ENCODE results near the gene BTRC. TPM values are rescaled to one million over a fixed set of nuclear protein-coding genes. Genes with fewer than 3 reads are reported as not detected.

BTRC gene
- total RNA-seq, 2 donors from 2014 or later: 16.0 to 25.4 TPM

DNA sequence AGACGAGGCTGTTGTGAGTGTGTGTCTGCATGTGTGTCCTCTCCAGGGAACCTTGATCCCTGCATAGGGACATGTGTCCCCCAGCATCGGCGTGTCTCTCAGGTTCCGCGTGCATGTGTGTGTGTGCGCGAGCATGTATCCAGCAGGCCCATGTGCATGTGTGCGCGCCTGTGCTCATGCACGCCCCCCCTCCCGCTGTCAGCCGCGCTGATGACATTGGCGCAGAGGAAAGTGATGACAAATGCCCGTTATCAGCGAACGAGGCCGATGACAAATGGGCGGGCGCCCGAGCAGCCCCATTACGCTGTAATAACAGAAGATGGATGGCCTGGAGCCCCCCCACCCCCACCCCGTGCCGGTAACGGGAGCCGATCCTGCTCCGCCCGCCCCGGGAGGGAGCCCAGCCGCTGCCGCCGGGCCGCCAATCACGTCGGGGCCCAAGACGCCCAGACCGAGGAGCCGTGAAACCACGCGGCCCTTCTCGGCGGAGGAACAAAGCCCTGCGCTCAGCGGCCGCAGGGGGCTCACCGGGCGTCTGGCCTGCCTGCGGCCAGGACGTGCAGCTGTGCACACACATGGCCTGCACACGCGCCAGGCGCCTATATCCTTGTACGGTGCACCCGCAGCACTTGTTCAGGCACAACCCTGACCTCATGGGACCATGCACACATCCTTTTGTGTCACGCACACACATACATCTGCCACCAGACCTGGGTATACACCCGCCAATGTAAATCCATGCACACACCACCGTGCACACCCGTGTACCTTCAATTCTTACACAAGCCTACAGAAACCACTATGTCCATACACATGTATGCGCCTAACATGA is 212.6 kb downstream of the BTRC start:
- no peak for DNase-seq (ENCODE audit: low spot score)
- intact Hi-C loops (cut with DNase I): loop anchor here (10.0 kb wide), 2 partner anchors 102 to 272 kb away; no protein-coding TSS in a partner anchor

DNA sequence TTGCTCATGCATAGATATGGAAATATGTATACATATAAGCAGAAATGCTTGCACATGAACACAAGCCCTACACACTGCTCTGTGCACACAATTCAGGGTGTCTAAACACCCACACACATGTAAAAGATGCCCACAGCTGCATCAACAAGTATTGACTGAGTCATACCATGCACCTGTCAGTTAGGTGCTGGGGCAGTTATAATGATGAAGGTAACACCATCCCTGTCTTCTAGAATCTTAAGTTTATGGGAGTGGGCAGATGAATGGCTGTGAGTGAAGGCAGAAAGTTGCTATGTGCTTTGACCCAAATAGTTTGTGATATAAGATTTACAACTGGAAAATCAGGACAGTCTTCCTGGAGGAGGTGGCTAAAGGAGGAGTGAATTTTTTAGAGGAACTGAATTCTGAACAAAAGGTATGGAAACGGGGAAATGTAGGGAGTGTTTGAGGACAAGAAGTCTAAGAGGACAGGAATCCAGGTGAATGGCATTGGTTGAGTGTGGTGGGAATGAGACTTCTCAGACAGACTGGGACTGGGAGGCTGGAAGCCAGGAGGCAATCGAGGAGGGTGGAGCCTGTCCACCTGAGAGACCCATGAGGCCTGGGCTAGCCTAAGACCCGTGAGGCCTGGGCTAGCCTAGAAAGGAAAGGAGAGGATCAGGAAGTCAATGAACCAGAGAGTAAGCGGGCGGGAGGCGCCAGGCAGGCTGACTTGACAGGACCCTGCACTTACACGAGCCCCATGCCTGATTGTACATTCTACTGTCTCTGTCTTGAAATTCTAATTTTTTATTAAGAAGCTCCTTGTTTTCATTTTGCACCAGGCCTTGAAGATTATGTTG is 213.4 kb downstream of the BTRC start:
- DNase-seq (ENCODE audit: low spot score): no peak
- no peaks in the 10 kb centered on the region for H3K36me3 ChIP-seq
- no peak for TF ChIP-seq POLR2A (IDR thresholded peaks at IDR 0.05)
- TF ChIP-seq, protein P1, sequence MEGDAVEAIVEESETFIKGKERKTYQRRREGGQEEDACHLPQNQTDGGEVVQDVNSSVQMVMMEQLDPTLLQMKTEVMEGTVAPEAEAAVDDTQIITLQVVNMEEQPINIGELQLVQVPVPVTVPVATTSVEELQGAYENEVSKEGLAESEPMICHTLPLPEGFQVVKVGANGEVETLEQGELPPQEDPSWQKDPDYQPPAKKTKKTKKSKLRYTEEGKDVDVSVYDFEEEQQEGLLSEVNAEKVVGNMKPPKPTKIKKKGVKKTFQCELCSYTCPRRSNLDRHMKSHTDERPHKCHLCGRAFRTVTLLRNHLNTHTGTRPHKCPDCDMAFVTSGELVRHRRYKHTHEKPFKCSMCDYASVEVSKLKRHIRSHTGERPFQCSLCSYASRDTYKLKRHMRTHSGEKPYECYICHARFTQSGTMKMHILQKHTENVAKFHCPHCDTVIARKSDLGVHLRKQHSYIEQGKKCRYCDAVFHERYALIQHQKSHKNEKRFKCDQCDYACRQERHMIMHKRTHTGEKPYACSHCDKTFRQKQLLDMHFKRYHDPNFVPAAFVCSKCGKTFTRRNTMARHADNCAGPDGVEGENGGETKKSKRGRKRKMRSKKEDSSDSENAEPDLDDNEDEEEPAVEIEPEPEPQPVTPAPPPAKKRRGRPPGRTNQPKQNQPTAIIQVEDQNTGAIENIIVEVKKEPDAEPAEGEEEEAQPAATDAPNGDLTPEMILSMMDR (IDR thresholded peaks at IDR 0.05): no peak
- TF ChIP-seq POLR2AphosphoS5 (IDR thresholded peaks at IDR 0.05): no peak
- H3K27me3 ChIP-seq (replicated peaks; ENCODE audit: insufficient read depth): peaks cover 10% of the 10 kb centered on the region
- intact Hi-C loops (cut with DNase I): loop anchor here (10.0 kb wide), 2 partner anchors 103 to 273 kb away; no protein-coding TSS in a partner anchor
- no peak overlapping the region for H3K27ac ChIP-seq
- no peaks in the 10 kb centered on the region for H3K9me3 ChIP-seq
- 72% methylated on average over 7 of the region's 7 CpGs for WGBS
- H3K4me1 ChIP-seq (replicated peaks): no peaks in the 10 kb centered on the region
- H3K4me3 ChIP-seq: no peak overlapping the region

More for the DNA sequence above, 212.6 kb downstream of the BTRC start:
- no peaks in the 10 kb centered on the region for H3K9me3 ChIP-seq
- no peaks in the 10 kb centered on the region for H3K36me3 ChIP-seq
- peak overlapping the region in 1 of 2 donors; percentile 10 for H3K4me3 ChIP-seq
- 14% methylated on average over 40 of the region's 59 CpGs for WGBS
- H3K27me3 ChIP-seq (replicated peaks; ENCODE audit: insufficient read depth): peaks cover 10% of the 10 kb centered on the region
- H3K27ac ChIP-seq: no peak overlapping the region
- H3K4me1 ChIP-seq (replicated peaks): no peaks in the 10 kb centered on the region
- TF ChIP-seq, protein P1 (IDR thresholded peaks at IDR 0.05): no peak
- TF ChIP-seq POLR2AphosphoS5 (IDR thresholded peaks at IDR 0.05): no peak
- no peak for TF ChIP-seq POLR2A (IDR thresholded peaks at IDR 0.05)

DNA sequence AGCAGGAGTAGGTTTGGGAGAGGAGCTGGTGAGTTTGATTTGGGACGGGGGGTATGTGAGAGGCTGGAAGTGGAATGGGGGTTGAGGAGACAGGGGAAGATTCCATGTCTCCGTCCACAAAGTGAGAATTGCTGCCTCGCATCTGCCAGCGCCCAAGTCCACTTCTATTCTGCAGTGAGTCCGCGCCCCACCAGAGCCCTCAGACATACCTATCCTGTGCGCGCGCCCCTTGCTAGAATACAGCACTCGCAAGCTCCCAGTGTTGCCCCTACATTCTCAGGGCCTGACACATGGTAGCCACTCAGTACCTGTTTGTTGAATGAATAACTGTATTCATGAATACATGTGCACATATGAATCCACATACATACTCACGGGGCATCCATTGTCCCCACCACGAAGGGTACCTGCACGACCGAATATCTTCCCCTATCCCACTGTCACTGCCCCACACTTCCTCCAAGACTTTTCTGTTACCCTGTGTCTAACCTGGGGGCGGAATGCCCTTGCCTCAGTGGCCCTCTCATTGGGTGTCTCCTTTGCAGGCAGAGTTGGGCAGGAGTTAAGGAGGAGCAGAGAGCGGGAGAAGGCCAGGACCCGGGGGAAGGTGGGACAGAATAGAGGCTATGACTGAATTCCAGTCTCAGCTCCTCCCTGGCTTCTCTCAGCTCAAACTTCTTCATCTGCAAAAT is 214.2 kb downstream of the BTRC start:
- H3K9me3 ChIP-seq: no peaks in the 10 kb centered on the region
- H3K27me3 ChIP-seq (replicated peaks; ENCODE audit: insufficient read depth): peaks cover 10% of the 10 kb centered on the region
- intact Hi-C loops (cut with DNase I): loop anchor here (10.0 kb wide), 2 partner anchors 103 to 273 kb away; no protein-coding TSS in a partner anchor
- TF ChIP-seq, protein P1 (IDR thresholded peaks at IDR 0.05): no peak
- TF ChIP-seq POLR2A (IDR thresholded peaks at IDR 0.05) (no peak), POLR2AphosphoS5 (IDR thresholded peaks at IDR 0.05) (no peak)
- no peak overlapping the region for H3K4me3 ChIP-seq
- H3K27ac ChIP-seq: no peak overlapping the region
- DNase-seq (ENCODE audit: low spot score): no peak
- H3K4me1 ChIP-seq (replicated peaks): no peaks in the 10 kb centered on the region
- whole genome bisulfite sequencing: 84% methylated on average over 17 of the region's 17 CpGs
- H3K36me3 ChIP-seq: no peaks in the 10 kb centered on the region

DNA sequence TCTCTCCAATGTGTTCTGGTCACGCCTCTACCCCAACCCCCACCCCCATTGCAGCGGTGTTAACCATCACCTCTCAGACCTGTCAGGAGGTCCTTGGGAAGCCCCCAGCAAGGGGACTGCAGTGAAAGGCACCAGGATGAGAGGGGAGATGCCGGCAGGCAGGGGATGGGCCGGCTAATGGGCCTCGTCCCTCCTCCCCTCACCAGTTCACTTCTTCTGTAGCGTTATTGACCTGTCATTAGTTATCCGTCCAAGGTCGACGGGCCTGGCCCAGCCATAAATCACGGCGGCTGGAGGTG is 215.3 kb downstream of the BTRC start:
- no peaks in the 10 kb centered on the region for H3K9me3 ChIP-seq
- H3K36me3 ChIP-seq: no peaks in the 10 kb centered on the region
- no peaks in the 10 kb centered on the region for H3K4me1 ChIP-seq (replicated peaks)
- H3K27me3 ChIP-seq (replicated peaks; ENCODE audit: insufficient read depth): peaks cover 10% of the 10 kb centered on the region
- intact Hi-C loops (cut with DNase I): loop anchor here (10.0 kb wide), 2 partner anchors 104 to 274 kb away; no protein-coding TSS in a partner anchor
- TF ChIP-seq, protein P1 (IDR thresholded peaks at IDR 0.05): no peak
- TF ChIP-seq POLR2A (IDR thresholded peaks at IDR 0.05) (no peak), POLR2AphosphoS5 (IDR thresholded peaks at IDR 0.05) (no peak)
- no peak overlapping the region for H3K27ac ChIP-seq
- no peak overlapping the region for H3K4me3 ChIP-seq
- WGBS: 8% methylated on average over 11 of the region's 11 CpGs
- no peak for DNase-seq (ENCODE audit: low spot score)

Measured in prostate gland (tissue), 2 donors.